ENCODE measurements around the gene ZFHX3. TPM values are rescaled to one million over a fixed set of nuclear protein-coding genes. Genes with fewer than 3 reads are reported as not detected.

The ZFHX3 gene
- total and polyA plus RNA-seq, 10 of the 15 experiments (the other 5 are each of a cell fraction or from before 2014, with no cell fraction given), result 0.68 to 8.6 (median 2.0) TPM

DNA sequence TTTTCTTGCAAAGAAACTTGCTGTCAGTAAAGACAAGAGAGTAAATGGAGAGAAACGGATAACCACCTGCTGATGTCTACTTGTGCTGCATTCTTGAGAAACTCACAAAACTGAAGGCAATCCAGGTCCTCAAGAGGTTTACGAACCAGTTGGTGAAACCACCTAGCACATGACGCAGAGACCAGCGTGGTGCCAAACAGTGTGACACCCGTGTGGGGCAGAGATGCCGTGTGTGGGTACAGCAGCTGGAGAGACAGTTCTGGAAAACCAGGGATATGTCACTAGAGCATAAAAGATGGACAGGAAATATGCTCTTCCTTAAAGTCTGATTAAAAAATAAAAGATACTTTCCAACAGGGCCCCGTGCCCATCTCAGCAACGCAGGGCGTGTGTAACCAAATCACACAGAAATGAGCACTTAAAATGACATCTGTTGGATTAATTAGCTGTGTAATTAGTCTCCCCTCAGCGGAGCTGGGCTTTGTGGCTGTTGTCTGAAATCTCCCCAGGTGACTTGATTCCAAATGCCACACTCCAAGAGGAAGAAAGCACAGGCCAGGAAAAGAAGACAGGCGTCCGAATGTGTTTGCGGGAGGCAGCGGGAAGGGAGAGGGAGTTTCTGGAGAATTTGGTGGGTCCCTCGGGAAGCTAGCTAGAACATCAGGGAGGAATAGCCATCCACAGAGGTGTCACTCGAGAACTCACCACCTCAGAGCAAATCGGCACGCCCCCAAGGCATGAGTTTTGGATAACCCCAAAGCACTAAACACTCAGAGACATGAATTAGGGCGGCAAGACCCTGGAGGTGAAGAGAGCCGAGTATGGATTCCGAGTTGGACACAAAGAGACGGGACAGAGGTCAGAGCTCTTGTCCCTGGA lies 109.8 kb downstream of the ZFHX3 start:
- Histone ChIP-seq H4K20me1 (ENCODE audit: control insufficient read depth, insufficient read depth) (no peaks in the 10 kb centered on the region), H3K4me1 (ENCODE audit: control insufficient read depth, insufficient read depth, low read length) (no peaks in the 10 kb centered on the region), H3K27me3 (replicated peaks in 1 of 2; ENCODE audit: control insufficient read depth in 2 of 2, insufficient read depth in 2 of 2, low read length in 1 of 2) (no peaks in the 10 kb centered on the region), H3K27ac (ENCODE audit: control insufficient read depth, insufficient read depth) (no peak overlapping the region), H3K9me3 (replicated peaks; ENCODE audit: control insufficient read depth, insufficient read depth, low read length) (no peaks in the 10 kb centered on the region), H3K4me2 (ENCODE audit: control insufficient read depth, insufficient read depth) (no peak overlapping the region), H3K79me2 (ENCODE audit: control insufficient read depth, insufficient read depth, low read length) (no peaks in the 10 kb centered on the region), H3K4me3 (no peak overlapping the region), H2AFZ (ENCODE audit: control insufficient read depth, low read depth, low read length) (no peak overlapping the region), H3K36me3 (ENCODE audit: control insufficient read depth in 2 of 2, insufficient read depth in 2 of 2, low read length in 1 of 2) (no peaks in the 10 kb centered on the region; a peak in 1 of 4 replicates), H3K9ac (ENCODE audit: control insufficient read depth, insufficient read depth, low read length) (no peak overlapping the region)
- BruUV-seq (replicated peaks), result no TSS peak
- ATAC-seq, result no peak
- ChIA-PET CTCF (no interaction called here), SMC1A (ENCODE audit: uncharacterized antibody, unreplicated experiment) (no interaction called here), RAD21 (ENCODE audit: unreplicated experiment) (no interaction called here), POLR2A (no interaction called here)
- FAIRE-seq, result no peak
- in situ Hi-C loops (cut with MboI), result no loop called here
- no peak for TF ChIP-seq GABPA (IDR thresholded peaks at IDR 0.05; ENCODE audit: low read depth)
- no peak for TF ChIP-seq ZBTB33 (IDR thresholded peaks at IDR 0.05)
- no peak for TF ChIP-seq POLR2AphosphoS2 (IDR thresholded peaks at IDR 0.05; ENCODE audit: low read depth, low read length)
- no peak for TF ChIP-seq BHLHE40 (IDR thresholded peaks at IDR 0.05; ENCODE audit: borderline replicate concordance in 1 of 2, low read depth in 2 of 2, low read length in 1 of 2)
- no peak for TF ChIP-seq TARDBP (IDR thresholded peaks at IDR 0.05; ENCODE audit: borderline replicate concordance)
- no peak for TF ChIP-seq CHD1 (IDR thresholded peaks at IDR 0.05; ENCODE audit: low read depth, low read length)
- no peak for TF ChIP-seq SIX5 (IDR thresholded peaks at IDR 0.05; ENCODE audit: low read depth, low read length, severe bottlenecking)
- no peak for TF ChIP-seq TCF12 (IDR thresholded peaks at IDR 0.05; ENCODE audit: low read depth, low read length)
- intact Hi-C loops (cut with micrococcal nuclease; ENCODE audit: unreplicated experiment), result no loop called here
- no peak for DNase-seq (ENCODE audit: low read depth, low spot score)
- WGBS (ENCODE audit: insufficient coverage, insufficient replicate concordance, low lambda C conversion rate, missing lambda C conversion rate), result 85% methylated on average over 22 of the region's 22 CpGs
